Neutrophil (primary cell): ENCODE data around the gene L3MBTL4.

Experiments
- H3K27ac ChIP-seq: fragments of 200-600 bp; sonication (generic); 2 replicates; pipeline ENCODE4 v1.5.1; 2016; ENCODE audit warnings: mild to moderate bottlenecking, moderate library complexity
- H3K27me3 ChIP-seq: fragments of 200-600 bp; sonication (generic); 2 replicates; pipeline ENCODE4 v1.6.0; 2016; ENCODE audit warnings: mild to moderate bottlenecking
- H3K36me3 ChIP-seq: fragments of 200-600 bp; sonication (generic); 2 replicates; pipeline ENCODE4 v1.5.1; 2017
- H3K4me1 ChIP-seq, 2 experiments: fragments of 200-600 bp in 1 of 2; sonication (generic) in 1 of 2; 1 replicate in 1 of 2; 2 replicates in 1 of 2; pipeline versions ENCODE4 v1.5.1 to v1.6.1; 2013 to 2016; ENCODE audit warnings: low read depth in 1 of 2, low read length in 1 of 2, mild to moderate bottlenecking in 1 of 2, moderate library complexity in 1 of 2; ENCODE audit not compliant: control insufficient read depth in 1 of 2, insufficient read depth in 1 of 2
- H3K4me3 ChIP-seq, 2 experiments: fragments of 200-600 bp in 1 of 2; sonication (generic) in 1 of 2; 1 replicate in 1 of 2; 2 replicates in 1 of 2; pipeline ENCODE4 v1.5.1; 2013 to 2016; ENCODE audit warnings: low read depth in 1 of 2, low read length in 1 of 2, mild to moderate bottlenecking in 1 of 2, moderate library complexity in 1 of 2
- H3K9me3 ChIP-seq: fragments of 200-600 bp; sonication (generic); 2 replicates; pipeline ENCODE4 v1.5.1; 2016
- CTCF ChIP-seq: fragments of 200-600 bp; sonication (generic); IDR thresholded peaks from 2 replicates; pipeline ENCODE4 v1.5.1; 2016; ENCODE audit warnings: antibody characterized with exemption

The L3MBTL4 gene

GRCh38 chr18:5995626-5996025, 419.1 kb downstream of the L3MBTL4 start:
- H3K27me3 ChIP-seq = no peaks in the 10 kb centered on the region
- no peaks in the 10 kb centered on the region for H3K9me3 ChIP-seq
- H3K4me3 ChIP-seq = no peak overlapping the region
- H3K27ac ChIP-seq = no peak overlapping the region
- H3K36me3 ChIP-seq = no peaks in the 10 kb centered on the region
- H3K4me1 ChIP-seq = no peaks in the 10 kb centered on the region
- TF ChIP-seq CTCF = no peak

GRCh38 chr18:5993938-5994337, 420.8 kb downstream of the L3MBTL4 start:
- H3K4me1 ChIP-seq = no peaks in the 10 kb centered on the region
- no peak overlapping the region for H3K27ac ChIP-seq
- H3K36me3 ChIP-seq = no peaks in the 10 kb centered on the region
- TF ChIP-seq CTCF = no peak
- H3K4me3 ChIP-seq = no peak overlapping the region
- no peaks in the 10 kb centered on the region for H3K27me3 ChIP-seq
- H3K9me3 ChIP-seq = no peaks in the 10 kb centered on the region

GRCh38 chr18:5992381-5992780, 422.3 kb downstream of the L3MBTL4 start:
- H3K36me3 ChIP-seq = no peaks in the 10 kb centered on the region
- TF ChIP-seq CTCF = no peak
- no peak overlapping the region for H3K4me3 ChIP-seq
- no peaks in the 10 kb centered on the region for H3K9me3 ChIP-seq
- H3K27ac ChIP-seq = no peak overlapping the region
- no peaks in the 10 kb centered on the region for H3K27me3 ChIP-seq
- H3K4me1 ChIP-seq = no peaks in the 10 kb centered on the region

GRCh38 chr18:5987249-5987648, 427.5 kb downstream of the L3MBTL4 start:
- Histone ChIP-seq H3K4me3 (no peak overlapping the region), H3K36me3 (no peaks in the 10 kb centered on the region), H3K27me3 (no peaks in the 10 kb centered on the region), H3K9me3 (no peaks in the 10 kb centered on the region), H3K27ac (no peak overlapping the region), H3K4me1 (no peaks in the 10 kb centered on the region)
- no peak for TF ChIP-seq CTCF

GRCh38 chr18:5986257-5986931, 428.3 kb downstream of the L3MBTL4 start:
- H3K9me3 ChIP-seq = no peaks in the 10 kb centered on the region
- no peak for TF ChIP-seq CTCF
- no peak overlapping the region for H3K27ac ChIP-seq
- H3K4me3 ChIP-seq = no peak overlapping the region
- no peaks in the 10 kb centered on the region for H3K36me3 ChIP-seq
- H3K27me3 ChIP-seq = no peaks in the 10 kb centered on the region
- H3K4me1 ChIP-seq = no peaks in the 10 kb centered on the region

GRCh38 chr18:5984245-5984644, 430.5 kb downstream of the L3MBTL4 start:
- Histone ChIP-seq H3K9me3 (no peaks in the 10 kb centered on the region), H3K4me3 (no peak overlapping the region), H3K27me3 (no peaks in the 10 kb centered on the region), H3K4me1 (no peaks in the 10 kb centered on the region), H3K27ac (no peak overlapping the region), H3K36me3 (no peaks in the 10 kb centered on the region)
- TF ChIP-seq CTCF = no peak
